Ishikawa (cell line): ENCODE data around the gene GSN.

Source experiments
- CEBPB ChIP-seq: IDR thresholded peaks from 2 replicates; pipeline ENCODE4 v1.6.1; 2012
- CREB1 ChIP-seq: IDR thresholded peaks from 2 replicates; pipeline ENCODE4 v1.6.1; 2012; ENCODE audit warnings: low read depth
- EP300 ChIP-seq: IDR thresholded peaks from 2 replicates; pipeline ENCODE4 v1.6.1; 2012; ENCODE audit warnings: borderline replicate concordance
- NFIC ChIP-seq: IDR thresholded peaks from 2 replicates; pipeline ENCODE4 v1.6.1; 2012
- RAD21 ChIP-seq: IDR thresholded peaks from 2 replicates; pipeline ENCODE4 v1.6.1; 2012; ENCODE audit warnings: low read depth
- TAF1 ChIP-seq: IDR thresholded peaks from 2 replicates; pipeline ENCODE4 v1.6.1; 2012; ENCODE audit warnings: low read depth, mild to moderate bottlenecking
- TEAD4 ChIP-seq: IDR thresholded peaks from 2 replicates; pipeline ENCODE4 v1.6.1; 2012
- USF1 ChIP-seq: IDR thresholded peaks from 2 replicates; pipeline ENCODE4 v1.6.1; 2012
- YY1 ChIP-seq: IDR thresholded peaks from 2 replicates; pipeline ENCODE4 v1.6.1; 2012; ENCODE audit warnings: low read depth
- TF ChIP-seq, protein P1 (sequence below): IDR thresholded peaks from 2 replicates; pipeline ENCODE4 v1.6.1; 2012; ENCODE audit warnings: low read depth, mild to moderate bottlenecking

- no peak for TF ChIP-seq USF1
- no peak for TF ChIP-seq YY1
- no peak for TF ChIP-seq NFIC
- no peak for TF ChIP-seq CREB1
- TF ChIP-seq EP300: no peak
- no peak for TF ChIP-seq TAF1
- no peak for TF ChIP-seq TEAD4
- TF ChIP-seq, protein P1, sequence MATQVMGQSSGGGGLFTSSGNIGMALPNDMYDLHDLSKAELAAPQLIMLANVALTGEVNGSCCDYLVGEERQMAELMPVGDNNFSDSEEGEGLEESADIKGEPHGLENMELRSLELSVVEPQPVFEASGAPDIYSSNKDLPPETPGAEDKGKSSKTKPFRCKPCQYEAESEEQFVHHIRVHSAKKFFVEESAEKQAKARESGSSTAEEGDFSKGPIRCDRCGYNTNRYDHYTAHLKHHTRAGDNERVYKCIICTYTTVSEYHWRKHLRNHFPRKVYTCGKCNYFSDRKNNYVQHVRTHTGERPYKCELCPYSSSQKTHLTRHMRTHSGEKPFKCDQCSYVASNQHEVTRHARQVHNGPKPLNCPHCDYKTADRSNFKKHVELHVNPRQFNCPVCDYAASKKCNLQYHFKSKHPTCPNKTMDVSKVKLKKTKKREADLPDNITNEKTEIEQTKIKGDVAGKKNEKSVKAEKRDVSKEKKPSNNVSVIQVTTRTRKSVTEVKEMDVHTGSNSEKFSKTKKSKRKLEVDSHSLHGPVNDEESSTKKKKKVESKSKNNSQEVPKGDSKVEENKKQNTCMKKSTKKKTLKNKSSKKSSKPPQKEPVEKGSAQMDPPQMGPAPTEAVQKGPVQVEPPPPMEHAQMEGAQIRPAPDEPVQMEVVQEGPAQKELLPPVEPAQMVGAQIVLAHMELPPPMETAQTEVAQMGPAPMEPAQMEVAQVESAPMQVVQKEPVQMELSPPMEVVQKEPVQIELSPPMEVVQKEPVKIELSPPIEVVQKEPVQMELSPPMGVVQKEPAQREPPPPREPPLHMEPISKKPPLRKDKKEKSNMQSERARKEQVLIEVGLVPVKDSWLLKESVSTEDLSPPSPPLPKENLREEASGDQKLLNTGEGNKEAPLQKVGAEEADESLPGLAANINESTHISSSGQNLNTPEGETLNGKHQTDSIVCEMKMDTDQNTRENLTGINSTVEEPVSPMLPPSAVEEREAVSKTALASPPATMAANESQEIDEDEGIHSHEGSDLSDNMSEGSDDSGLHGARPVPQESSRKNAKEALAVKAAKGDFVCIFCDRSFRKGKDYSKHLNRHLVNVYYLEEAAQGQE: no peak
- no peak for TF ChIP-seq CEBPB
- TF ChIP-seq RAD21: no peak
Measured at GRCh38 chr9:121300283-121301119, 32.5 kb downstream of the GSN start.
